Measurements from ENCODE around the gene PIGT.

The PIGT gene

DNA sequence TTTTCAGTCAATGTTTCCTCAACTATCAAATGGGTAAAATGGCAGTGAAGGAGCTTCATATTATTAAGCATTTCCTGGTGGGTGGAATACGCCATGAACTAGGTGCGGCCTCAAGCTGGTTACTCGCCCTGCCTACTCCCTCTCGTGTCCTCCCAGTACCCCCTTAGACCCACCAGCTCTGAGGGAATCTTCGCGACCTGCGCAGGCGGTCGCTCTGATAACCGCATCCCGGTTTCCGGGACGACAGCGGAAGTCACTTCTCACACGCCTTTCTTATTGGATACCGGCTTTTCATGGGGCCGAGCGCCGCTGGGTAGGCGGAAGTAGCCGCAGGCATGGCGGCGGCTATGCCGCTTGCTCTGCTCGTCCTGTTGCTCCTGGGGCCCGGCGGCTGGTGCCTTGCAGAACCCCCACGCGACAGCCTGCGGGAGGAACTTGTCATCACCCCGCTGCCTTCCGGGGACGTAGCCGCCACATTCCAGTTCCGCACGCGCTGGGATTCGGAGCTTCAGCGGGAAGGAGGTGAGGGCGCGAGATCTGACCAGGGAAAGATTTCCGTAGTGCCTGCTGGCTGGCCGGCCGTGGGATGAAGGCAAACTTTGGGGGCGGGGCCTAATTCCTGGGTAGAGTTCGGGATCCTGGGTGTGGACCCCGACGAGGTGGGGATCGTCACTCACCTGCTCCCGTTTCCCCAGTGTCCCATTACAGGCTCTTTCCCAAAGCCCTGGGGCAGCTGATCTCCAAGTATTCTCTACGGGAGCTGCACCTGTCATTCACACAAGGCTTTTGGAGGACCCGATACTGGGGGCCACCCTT, at the start of gene PIGT:
PIGT (plus strand) TSS at position 320 of the 816 bp plus-strand sequence; CDS start at position 336, 16 bp downstream.
- peak; percentile 86 for DNase-seq

DNA sequence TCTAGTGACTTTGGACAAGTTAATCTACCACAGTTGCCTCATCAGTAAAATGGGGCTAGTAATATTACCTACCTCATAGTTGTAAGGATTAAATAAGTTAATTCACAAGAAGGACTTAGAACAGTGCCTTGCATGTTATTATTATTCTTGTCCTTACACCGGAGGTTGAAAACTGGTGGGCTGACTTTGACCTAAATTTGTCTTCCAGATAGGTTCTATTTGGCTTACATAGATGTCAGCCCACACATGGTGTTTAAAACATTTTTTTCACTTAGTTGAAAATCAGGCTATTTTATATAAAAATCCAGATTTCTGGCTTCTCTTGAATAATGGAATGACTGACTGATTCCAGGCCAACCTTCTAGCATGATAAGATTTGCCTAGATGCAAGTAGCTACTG, 49.7 kb upstream of the PIGT start:
- no peak for DNase-seq

DNA sequence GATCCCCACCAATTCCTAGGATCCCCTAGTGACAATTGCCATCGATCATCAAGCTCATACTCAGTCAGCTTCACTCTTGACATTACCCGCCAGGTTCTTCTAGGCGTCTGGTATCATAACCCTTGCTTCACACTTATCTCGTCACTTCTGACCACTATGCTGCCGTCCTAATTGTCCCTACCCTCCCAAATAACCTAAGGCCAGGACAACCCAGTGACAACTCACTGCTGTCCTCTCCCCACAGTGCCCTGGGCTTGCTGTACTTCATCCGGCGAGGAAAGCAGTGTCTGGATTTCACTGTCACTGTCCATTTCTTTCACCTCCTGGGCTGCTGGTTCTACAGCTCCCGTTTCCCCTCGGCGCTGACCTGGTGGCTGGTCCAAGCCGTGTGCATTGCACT, 49.3 kb upstream of the PIGT start:
- no peak for DNase-seq

DNA sequence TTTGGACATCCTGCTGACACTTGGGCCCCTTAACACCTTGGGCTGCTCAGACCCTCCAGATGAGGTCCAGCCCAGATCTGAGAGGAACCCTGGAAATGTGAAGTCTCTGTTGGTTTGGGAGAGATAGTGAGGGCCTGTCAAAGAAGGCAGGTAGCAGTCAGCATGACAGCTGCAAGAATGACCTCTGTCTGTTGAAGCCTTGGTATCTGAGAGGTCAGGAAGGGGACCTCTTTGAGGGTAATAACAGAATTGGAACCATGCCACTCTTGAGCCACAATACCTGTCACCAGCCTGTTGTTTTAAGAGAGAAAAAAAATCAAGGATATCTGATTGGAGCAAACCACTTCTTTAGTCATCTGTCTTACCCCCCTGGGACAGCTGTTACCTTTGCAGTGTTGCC, 48.8 kb upstream of the PIGT start:
- DNase-seq, result no peak

- no peak for DNase-seq
These were observed 47.5 kb upstream of the PIGT start for GRCh38 chr20:45368221-45368980.

DNA sequence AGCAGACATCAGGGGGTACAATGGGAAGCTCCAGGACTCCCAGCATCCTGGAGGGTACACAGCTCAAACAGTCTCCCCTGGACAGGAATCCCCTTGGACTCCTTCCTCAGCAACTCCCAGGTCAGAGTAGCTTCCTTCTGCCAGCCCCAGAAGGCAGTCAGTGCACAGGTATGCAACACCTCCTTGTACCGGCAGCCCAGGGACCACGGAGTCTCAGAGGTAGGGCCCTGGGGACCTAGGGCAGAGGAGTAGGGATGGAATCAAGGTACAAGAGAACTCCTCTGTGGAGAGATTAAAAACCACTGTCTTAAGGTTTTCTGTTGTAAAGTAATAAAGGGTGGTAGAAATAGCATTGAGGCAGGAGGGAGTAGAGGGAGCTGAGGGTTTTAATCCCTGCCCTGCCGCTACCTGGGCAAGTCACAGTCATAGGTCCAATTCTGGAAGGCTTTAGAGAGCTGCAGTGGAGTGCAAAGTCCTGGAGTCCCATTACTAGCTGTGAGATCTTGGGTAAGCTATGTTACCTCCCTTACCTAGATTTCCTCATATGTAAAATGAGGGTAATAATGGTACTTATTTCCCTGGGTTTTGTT, 45.3 kb upstream of the PIGT start:
- no peak for DNase-seq

DNA sequence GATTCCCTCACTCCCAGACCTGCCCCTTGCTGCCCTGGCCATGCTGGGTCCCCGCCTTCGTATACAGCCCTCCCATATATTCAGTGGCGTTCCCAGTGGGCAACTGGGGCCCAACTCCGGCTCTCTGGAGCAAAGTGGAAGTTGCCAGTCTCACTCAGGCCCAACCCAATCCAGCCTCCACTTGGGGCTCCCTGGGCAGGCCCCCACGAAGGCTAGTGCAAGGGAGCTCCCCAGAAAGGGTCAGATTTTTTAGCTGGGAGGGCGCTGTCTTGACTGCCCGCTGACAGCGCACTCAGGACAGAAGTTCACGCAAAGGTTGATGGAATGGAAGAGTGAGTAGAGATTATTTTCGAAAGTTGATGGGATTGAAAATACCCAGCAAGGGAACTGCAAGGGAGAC, 43.7 kb upstream of the PIGT start:
- no peak for DNase-seq

- DNase-seq, result no peak
These were observed 43.1 kb upstream of the PIGT start for GRCh38 chr20:45372646-45373352.

DNA sequence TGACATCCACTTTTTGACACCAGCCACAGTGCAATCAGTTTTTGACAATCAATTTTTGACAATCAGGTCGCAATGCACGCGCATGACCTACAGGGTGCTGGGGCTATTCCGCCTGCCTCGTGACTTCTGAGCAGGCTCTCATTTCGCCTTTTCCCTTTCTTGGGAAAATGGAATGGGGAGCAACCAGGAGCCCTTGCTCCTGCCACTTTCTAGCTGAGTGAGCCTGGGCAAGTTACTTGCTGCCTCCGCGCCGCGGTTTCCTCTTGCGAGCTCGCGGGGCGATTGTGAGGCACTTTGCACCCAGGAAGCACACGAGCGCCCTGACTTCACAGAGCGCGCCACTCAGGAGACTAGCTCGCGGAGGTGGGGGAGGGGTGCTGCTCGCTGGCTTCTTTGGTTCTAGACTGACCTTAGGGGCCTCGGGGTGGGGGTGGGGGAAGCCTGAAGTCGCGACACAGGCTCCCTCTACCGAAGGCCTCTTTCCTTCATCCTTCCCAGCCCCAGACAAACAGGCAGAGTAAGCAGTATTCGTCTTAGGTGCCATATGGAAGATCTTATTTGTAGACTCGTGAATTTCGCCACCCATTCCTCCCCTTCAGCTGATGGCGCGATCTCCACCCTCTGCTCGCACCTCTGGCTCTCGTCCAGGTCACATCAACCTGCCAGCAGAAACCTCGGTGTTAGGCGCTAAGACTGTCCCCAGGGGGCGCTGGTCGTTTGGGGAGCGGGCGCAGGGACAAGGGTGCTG, 42.4 kb upstream of the PIGT start:
- peak; percentile 85 for DNase-seq

- DNase-seq, result no peak
These were observed 41.9 kb upstream of the PIGT start for GRCh38 chr20:45374101-45374467.

- no peak for DNase-seq
These were observed 41.0 kb upstream of the PIGT start for GRCh38 chr20:45374966-45375365.

DNA sequence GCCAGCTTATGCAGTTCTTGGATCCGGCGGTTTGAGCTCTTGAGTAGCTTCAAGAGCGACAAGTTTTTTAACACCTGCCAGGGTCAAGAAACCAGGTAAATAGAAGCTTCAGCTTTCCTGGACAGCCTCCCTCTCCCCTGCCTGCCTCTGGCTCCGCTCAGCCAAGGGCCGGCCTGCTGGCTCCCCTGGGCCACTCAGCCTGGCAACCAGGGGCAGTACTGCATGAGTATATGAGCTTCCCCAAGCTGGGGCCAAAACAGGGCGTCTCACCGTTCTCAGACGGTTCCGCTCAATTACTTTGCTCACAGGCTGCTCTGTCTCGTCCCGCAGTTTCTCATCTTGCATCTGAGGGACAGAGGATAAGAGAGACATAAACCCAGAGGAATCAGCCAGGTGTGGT, 38.7 kb upstream of the PIGT start:
- DNase-seq, result no peak

DNA sequence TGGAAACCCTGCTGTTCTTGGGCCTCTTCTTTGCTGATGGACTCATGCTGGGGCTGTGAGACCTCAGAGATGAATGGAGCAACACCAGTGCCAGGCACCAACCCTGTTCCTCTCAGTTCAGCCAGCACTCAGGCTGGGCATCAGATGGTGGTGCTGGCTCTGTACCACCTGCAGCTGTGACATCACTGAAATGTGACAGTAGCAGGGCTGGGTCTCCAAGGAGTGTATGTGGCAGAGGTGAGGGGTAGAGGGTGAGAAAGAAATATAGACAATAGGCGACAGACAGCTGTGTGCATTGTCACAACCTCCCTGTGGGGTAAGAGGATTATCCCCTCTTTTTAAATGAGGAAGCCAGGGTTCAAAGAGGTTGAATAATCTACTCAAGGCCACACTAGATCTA, 37.8 kb upstream of the PIGT start, which contains the start of gene TP53TG5:
TP53TG5 (minus strand) TSS at position 135 of the 400 bp plus-strand sequence; CDS start at position 46, 89 bp downstream.
- DNase-seq, result no peak

DNA sequence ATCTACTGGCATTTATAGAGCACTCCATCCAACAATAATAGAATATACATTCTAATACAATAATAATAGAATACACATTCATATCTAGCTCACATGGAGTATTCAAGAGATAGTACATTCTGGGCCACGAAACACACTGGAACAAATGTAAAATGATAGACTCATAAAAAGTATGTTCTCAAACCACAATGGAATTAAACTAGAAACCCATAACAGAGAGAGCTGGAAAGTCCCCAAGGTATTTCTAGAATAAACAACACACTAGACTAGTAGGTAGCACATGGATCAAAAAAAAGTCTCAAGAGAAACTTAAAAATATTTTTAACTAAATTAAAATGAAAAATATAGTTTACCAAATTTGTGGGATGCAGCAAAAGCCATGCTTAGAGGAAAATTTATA, 28.7 kb upstream of the PIGT start:
- no peak for DNase-seq

DNA sequence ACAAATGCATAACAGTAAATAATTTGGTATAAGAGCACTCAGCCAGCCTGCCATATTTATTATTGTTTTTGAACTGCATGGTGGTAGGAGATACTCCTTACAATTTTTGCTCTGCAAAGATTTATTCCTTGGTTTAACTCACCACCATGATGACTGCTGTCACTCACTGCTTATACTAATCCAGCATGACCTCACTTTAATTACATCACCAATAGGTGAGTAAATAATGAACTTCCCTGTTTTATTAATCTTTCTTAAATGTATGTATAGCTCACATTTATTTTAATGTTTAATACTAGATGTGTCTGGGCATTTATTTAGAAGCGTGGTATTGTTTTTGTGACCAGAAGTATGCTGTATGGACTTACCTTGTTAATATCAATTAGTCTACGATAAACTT, 25.0 kb upstream of the PIGT start:
- no peak for DNase-seq

DNA sequence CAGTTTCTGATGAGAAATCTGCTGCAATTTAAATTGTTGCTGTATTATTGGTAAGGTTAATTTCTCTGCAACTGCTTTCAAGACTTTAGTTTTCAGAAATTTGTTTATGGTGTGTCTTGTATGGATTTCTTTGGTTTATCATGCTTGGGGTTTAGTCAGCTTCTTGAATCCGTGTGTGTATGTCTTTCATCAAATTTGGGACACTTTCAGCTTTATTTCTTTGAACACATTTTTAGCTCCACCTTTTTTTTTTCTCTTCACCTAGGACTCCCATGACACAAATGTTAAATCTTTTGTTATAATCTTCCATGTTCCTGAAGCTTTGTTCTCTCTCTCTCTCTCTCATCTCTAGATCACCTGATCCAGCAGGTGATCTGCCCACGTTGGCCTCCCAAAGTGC, 24.4 kb upstream of the PIGT start:
- DNase-seq, result no peak

DNA sequence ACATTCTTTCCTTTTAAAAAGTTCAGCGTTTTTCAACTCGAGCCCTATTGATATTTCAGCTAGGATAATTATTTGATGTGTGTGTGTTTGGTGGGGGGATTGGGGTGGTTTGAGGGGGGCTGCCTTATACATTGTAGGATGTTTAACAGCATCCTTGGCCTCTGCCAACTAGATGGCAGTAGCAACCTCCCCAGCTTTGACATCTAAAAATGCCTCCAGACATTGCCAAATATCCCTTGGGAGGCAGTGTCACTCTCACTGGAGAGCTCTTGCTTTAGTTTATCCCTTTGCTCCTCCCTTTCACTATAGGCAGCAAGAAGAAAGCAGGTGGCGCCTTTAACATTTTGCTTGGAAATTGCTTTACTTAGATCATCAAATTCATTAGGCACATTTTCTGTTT, 23.2 kb upstream of the PIGT start:
- no peak for DNase-seq

DNA sequence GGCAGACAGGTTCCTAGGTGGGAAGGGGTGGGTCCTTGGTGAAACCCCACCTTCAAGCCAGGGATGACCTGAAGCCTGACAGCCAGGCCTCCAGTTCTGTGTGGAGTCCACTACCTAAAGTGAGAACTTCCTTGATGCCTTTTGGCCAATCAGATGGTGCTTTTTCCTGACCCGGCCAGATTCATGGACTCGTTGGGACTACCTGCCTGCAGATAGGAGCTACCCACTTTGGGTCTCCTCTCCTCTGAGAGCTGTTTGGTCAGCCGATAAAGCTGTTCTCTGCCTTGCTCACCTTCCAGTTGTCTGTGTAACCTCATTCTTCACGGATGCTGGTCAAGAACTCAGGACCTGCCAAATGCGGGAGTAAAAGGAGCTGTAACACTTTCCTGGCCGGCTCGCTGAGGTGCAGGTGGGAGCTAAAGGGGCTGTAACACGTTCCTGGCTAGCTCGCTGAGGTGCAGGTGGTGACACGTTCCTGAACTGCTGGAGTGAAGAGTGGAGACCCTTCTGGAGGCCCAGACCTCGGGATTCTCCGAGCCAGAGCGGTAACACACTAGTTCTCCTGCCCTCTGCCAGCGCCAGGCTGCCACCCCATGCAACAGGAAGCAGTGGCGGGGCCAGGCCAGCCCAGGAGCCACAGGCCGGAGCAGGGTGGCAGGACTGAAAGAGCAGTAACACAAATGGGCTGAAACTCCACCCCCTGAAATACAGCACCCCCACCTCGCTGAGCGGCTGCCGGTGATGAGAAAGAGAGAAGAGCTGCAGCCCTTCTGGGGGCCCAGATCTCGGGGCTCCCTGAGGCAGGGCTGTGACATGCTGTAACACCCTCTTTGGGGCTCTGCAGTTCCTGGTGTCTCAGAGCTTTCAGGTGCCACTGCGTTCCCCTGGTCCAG, 21.5 kb upstream of the PIGT start:
- no peak for DNase-seq

DNA sequence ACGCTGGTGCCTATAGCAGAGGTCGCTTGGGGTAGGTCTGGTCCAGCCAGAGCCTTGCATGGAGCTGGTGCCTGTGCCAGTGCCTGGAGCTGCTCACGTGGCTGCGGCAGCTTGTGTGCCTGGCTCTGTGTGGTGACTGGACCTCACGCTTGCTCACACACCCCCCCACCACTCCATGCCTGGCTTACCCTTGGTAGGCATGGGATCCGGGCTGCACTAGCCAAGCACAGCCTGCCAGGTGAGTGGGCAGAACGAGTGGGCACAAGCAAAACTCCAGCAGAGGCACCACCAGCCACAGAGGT, 20.9 kb upstream of the PIGT start:
- no peak for DNase-seq

- no peak for DNase-seq
These were observed 16.9 kb upstream of the PIGT start for GRCh38 chr20:45399018-45399417.

DNA sequence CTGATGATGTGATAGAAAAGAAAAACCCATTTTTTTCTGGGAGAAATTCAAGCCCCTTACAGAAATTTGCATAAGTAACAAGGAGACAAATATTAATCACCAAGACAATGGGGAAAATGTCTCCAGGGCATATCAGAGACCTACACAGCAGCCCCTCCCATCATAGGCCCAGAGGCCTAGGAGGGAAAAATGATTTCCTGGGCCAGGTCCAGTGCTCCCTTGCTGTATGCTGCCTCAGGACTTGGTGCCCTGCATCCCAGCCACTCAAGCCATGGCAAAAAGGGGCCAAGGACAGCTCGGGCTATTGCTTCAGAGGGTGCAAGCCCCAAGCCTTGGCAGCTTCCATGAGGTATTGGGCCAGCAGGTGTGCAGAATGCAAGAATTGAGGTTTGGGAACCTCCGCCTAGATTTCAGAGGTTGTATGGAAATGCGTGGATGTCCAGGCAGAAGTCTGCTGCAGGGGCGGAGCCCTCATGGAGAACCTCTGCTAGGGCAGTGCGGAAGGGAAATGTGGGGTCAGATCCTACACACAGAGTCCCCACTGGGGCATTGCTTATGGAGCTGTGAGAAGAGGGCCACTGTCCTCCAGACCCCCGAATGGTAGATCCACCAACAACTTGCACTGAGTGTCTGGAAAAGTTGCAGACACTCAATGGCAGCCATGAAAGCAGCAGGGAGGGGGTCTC, 15.5 kb upstream of the PIGT start:
- DNase-seq, result no peak
